Endodermal cell (in vitro differentiated cells): ENCODE measurements around the gene CTSS. TPM values are rescaled to one million over a fixed set of nuclear protein-coding genes. Genes with fewer than 3 reads are reported as not detected.

Source experiments
- DNase-seq: peaks from one replicate; pipeline ENCODE4 v3.0.0-alpha.2; 2017
- H3K27ac ChIP-seq: 2 replicates; pipeline ENCODE4 v1.5.1; 2013; ENCODE audit warnings: mild to moderate bottlenecking, low read depth, low read length, moderate library complexity
- H3K27me3 ChIP-seq: 2 replicates; pipeline ENCODE4 v1.6.1; 2013; ENCODE audit warnings: mild to moderate bottlenecking, low read length, moderate library complexity; ENCODE audit not compliant: insufficient read depth, control insufficient read depth, poor library complexity, severe bottlenecking
- H3K36me3 ChIP-seq: 2 replicates; pipeline ENCODE4 v1.7.0; 2013; ENCODE audit warnings: mild to moderate bottlenecking, low read length, moderate library complexity; ENCODE audit not compliant: control insufficient read depth, insufficient read depth
- H3K4me1 ChIP-seq: one replicate; pipeline ENCODE4 v1.7.0; 2013; ENCODE audit warnings: low read length; ENCODE audit not compliant: control insufficient read depth, insufficient read depth
- H3K4me3 ChIP-seq: 2 replicates; pipeline ENCODE4 v1.5.1; 2013; ENCODE audit warnings: mild to moderate bottlenecking, low read length, moderate library complexity
- H3K9ac ChIP-seq: 2 replicates; pipeline ENCODE4 v1.6.1; 2013; ENCODE audit warnings: mild to moderate bottlenecking, low read length, moderate library complexity; ENCODE audit not compliant: poor library complexity, severe bottlenecking; ENCODE audit errors: extremely low read depth
- H3K9me3 ChIP-seq: 2 replicates; pipeline ENCODE4 v1.6.1; 2013; ENCODE audit warnings: mild to moderate bottlenecking, low read length, moderate library complexity; ENCODE audit not compliant: control insufficient read depth
- H3K27ac Mint-ChIP-seq: 2 replicates; pipeline ENCODE4 v1.8.0; 2020; ENCODE audit warnings: mixed read lengths
- H3K27me3 Mint-ChIP-seq: 2 replicates; pipeline ENCODE4 v1.8.0; 2021; ENCODE audit warnings: mild to moderate bottlenecking, mixed read lengths; ENCODE audit not compliant: insufficient read depth
- H3K36me3 Mint-ChIP-seq: 2 replicates; pipeline ENCODE4 v1.8.0; 2020; ENCODE audit warnings: low read depth, mixed read lengths
- H3K4me1 Mint-ChIP-seq: 2 replicates; pipeline ENCODE4 v1.8.0; 2020; ENCODE audit warnings: mixed read lengths
- H3K4me3 Mint-ChIP-seq: 2 replicates; pipeline ENCODE4 v1.8.0; 2020; ENCODE audit warnings: mild to moderate bottlenecking, moderate library complexity, mixed read lengths
- H3K9me3 Mint-ChIP-seq: 2 replicates; pipeline ENCODE4 v1.8.0; 2020; ENCODE audit warnings: mild to moderate bottlenecking, mixed read lengths
- WGBS, 2 experiments: methylation state at CpG; one replicate each; pipeline versions ENCODE4 v1.1.5 to v1.1.7; 2013; ENCODE audit warnings: missing lambda C conversion rate in 2 of 2, mixed read lengths in 1 of 2; ENCODE audit not compliant: insufficient coverage in 1 of 2, insufficient read length in 1 of 2; 5-methylcytosine and 5-hydroxymethylcytosine counted together
- total RNA-seq, 2 donors: library from RNA; stranded (reverse); fragmentation: NEBNext Ultra II Directional in 1 of 2; extraction: Animal tissue kit (Norgen Biotek cat#: 25700) in 1 of 2; gene quantifications; 2 replicates in 1 of 2; 3 replicates in 1 of 2; pipeline ENCODE4 v1.2.1, GENCODE V29; 2021
- TF ChIP-seq, protein P1 (sequence below): fragments of 200-600 bp; sonication (generic); conservative IDR thresholded peaks from 2 replicates; pipeline ENCODE4 v1.5.0; 2021; ENCODE audit warnings: antibody characterized with exemption, mild to moderate bottlenecking

The CTSS gene
- total RNA-seq, 2 donors from 2014 or later, result not detected

DNA sequence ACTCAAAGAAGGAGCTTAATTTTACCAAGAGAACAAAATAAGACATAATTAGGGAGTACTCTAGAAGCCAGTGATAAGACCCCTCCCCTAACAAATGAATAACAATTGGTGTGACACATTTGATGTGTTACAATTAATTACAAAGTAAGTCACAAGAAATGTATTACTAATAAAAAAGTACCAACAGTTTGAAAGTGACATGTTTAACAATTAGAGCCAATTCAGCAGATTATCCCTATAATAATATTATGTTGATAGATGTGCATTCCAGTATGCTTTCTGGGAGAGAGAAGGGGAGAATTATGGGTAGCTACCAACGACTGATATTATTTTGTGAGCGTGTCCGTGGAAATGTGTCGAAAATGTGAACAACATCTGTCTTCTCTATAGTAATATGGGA is 23.4 kb upstream of the CTSS start:
- no peaks in the 10 kb centered on the region for H3K4me1 ChIP-seq
- no peak for DNase-seq
- Mint-ChIP-seq H3K9me3 (no peaks in the 10 kb centered on the region), H3K36me3 (no peaks in the 10 kb centered on the region), H3K4me3 (no peak overlapping the region), H3K27me3 (no peaks in the 10 kb centered on the region), H3K27ac (no peak overlapping the region), H3K4me1 (peaks cover 8% of the 10 kb centered on the region)
- no peaks in the 10 kb centered on the region for H3K27me3 ChIP-seq
- no peak overlapping the region for H3K27ac ChIP-seq
- H3K36me3 ChIP-seq, result no peaks in the 10 kb centered on the region
- TF ChIP-seq, protein P1, sequence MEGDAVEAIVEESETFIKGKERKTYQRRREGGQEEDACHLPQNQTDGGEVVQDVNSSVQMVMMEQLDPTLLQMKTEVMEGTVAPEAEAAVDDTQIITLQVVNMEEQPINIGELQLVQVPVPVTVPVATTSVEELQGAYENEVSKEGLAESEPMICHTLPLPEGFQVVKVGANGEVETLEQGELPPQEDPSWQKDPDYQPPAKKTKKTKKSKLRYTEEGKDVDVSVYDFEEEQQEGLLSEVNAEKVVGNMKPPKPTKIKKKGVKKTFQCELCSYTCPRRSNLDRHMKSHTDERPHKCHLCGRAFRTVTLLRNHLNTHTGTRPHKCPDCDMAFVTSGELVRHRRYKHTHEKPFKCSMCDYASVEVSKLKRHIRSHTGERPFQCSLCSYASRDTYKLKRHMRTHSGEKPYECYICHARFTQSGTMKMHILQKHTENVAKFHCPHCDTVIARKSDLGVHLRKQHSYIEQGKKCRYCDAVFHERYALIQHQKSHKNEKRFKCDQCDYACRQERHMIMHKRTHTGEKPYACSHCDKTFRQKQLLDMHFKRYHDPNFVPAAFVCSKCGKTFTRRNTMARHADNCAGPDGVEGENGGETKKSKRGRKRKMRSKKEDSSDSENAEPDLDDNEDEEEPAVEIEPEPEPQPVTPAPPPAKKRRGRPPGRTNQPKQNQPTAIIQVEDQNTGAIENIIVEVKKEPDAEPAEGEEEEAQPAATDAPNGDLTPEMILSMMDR, result no peak
- H3K9me3 ChIP-seq, result no peaks in the 10 kb centered on the region
- H3K9ac ChIP-seq, result no peak overlapping the region
- H3K4me3 ChIP-seq, result no peak overlapping the region
- 94 to 96% methylated on average over 4 of the region's 4 CpGs for WGBS, 2 experiments

DNA sequence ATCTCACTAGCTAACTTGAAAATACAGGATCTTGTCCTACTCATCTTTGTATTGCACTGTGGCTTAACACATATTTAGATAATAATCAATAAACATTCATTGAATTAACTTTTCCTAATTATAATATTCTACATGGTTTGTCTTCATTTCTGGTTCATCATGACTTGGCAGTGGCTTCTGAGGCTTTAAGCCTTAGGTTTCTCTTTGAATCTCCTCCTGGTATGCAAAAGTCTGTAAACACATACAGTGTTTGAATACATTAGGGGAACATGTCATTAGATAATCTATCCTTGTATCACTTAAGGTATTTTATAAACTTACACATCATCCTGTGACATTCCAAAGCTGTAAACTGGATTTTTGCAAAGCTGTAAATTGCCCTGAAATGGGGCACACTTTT is 21.9 kb upstream of the CTSS start:
- H3K27ac ChIP-seq, result no peak overlapping the region
- DNase-seq, result no peak
- no peaks in the 10 kb centered on the region for H3K27me3 ChIP-seq
- no peaks in the 10 kb centered on the region for H3K27me3 Mint-ChIP-seq
- TF ChIP-seq, protein P1, result no peak
- no peak overlapping the region for H3K9ac ChIP-seq
- H3K4me1 ChIP-seq, result no peaks in the 10 kb centered on the region
- H3K9me3 Mint-ChIP-seq, result no peaks in the 10 kb centered on the region
- peaks cover 8% of the 10 kb centered on the region for H3K4me1 Mint-ChIP-seq
- no peaks in the 10 kb centered on the region for H3K36me3 Mint-ChIP-seq
- no peak overlapping the region for H3K27ac Mint-ChIP-seq
- no peaks in the 10 kb centered on the region for H3K36me3 ChIP-seq
- no peaks in the 10 kb centered on the region for H3K9me3 ChIP-seq
- no peak overlapping the region for H3K4me3 Mint-ChIP-seq
- H3K4me3 ChIP-seq, result no peak overlapping the region

DNA sequence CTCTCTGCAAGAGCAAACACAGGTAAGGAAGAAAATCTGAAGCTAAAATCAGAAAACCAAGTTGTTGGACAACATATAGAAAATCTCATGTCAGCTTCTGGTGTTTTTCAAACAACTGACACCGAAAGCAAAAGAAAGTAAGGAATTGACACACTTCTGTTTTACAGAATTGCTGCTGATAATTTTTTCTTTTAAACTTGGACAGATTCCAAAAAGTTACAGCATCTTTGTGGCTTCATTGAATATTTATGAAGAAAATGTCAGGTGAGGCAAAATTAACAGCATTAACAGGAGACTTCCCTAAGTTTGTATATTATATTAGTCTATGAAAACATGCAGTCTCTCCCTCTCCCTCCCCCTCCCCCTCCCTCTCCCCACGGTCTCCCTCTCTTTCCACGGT is 14.9 kb upstream of the CTSS start:
- H3K9ac ChIP-seq, result no peak overlapping the region
- H3K27me3 ChIP-seq, result no peaks in the 10 kb centered on the region
- no peaks in the 10 kb centered on the region for H3K36me3 ChIP-seq
- H3K27ac Mint-ChIP-seq, result no peak overlapping the region
- no peak for DNase-seq
- H3K4me1 ChIP-seq, result no peaks in the 10 kb centered on the region
- no peaks in the 10 kb centered on the region for H3K27me3 Mint-ChIP-seq
- H3K4me3 Mint-ChIP-seq, result no peak overlapping the region
- H3K27ac ChIP-seq, result no peak overlapping the region
- no peaks in the 10 kb centered on the region for H3K36me3 Mint-ChIP-seq
- H3K4me1 Mint-ChIP-seq, result no peaks in the 10 kb centered on the region
- TF ChIP-seq, protein P1, result no peak
- H3K4me3 ChIP-seq, result no peak overlapping the region
- H3K9me3 ChIP-seq, result peaks cover 6% of the 10 kb centered on the region
- H3K9me3 Mint-ChIP-seq, result peaks cover 15% of the 10 kb centered on the region
- WGBS, 2 experiments, result 100% methylated on average over 1 of the region's 3 CpGs
